NCI-H510A treated with DMSO at 0.1 percent for 48 hours (cell line): Measurements from ENCODE around the gene TEX50.
"Not testable (repeated sequence)": the region's sequence is repeated elsewhere in the genome, so short reads cannot be mapped to it uniquely, and the experiment has no call there.

Source experiments
- DNase-seq: peaks from one replicate; lab custom pipeline; 2025; lab: John Stamatoyannopoulos, UW

Gene TEX50

GRCh38 chr1:173663159-173663558 lies 28.0 kb downstream of the TEX50 start:
- no peak for DNase-seq

DNA sequence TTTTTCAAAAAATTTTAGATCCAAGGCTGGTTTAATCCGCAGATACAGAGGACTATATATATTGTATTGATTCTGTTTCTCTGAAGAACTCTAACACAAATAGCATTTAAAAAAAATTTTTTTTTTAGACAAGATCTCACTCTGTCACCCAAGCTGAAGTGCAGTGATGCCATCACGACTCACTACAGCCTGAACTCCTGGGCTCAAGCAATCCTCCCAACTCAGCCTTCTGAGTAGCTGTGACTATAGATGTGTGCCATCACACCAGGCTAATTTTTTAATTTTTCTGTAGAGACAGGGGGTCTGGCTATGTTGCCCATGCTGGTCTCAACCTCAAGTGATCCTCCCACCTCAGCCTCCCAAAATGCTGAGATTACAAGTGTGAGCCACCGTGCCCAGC lies 31.5 kb downstream of the TEX50 start:
- no peak for DNase-seq

DNA sequence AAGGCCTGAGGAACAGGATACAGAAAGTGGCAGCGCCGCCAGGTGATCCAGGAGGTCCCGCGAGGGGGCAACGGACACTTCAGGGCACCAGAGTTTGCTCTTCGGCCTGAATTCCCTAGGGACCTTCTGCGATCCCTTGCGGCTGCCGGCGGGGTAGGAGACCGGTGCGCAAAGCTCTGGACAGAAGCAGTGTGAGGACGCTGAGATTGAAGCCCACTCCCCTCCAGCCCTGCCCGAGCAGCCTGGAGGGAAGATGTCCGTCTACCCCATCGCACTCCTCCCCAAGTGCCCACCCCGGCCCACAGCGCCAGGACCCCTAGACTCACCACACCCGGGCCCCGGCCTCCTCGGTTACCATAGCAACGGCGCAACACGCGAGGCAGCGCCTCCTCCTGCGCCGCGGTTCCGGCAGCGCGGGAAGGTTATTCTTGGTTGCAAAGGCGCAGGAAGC lies 34.4 kb downstream of the TEX50 start, which contains the start of gene ANKRD45:
TSS of gene ANKRD45 (minus strand) at position 361 of the 451 bp plus-strand sequence. CDS start 10,433 bp downstream, outside the sequence.
- DNase-seq = no peak

DNA sequence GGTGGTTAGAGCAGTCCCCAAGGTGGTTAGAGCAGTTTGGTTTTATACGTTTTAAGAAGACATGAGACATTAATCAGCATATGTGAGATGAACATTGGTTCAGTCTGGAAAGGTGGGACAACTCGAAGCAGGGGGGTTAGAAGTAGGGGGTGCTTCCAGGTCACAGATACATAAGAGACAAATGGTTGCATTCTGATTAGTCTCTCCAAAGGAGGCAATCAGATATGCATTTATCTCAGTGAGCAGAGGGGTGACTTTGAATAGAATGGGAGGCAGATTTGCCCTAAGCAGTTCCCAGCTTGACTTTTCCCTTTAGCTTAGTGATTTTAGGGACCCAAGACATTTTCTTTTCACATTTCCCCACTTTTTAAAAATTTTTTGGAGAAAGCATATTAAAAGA lies 39.4 kb downstream of the TEX50 start:
- not testable (repeated sequence) for DNase-seq

- not testable (repeated sequence) for DNase-seq
Observed at GRCh38 chr1:173680152-173680551, 45.0 kb downstream of the TEX50 start.

- DNase-seq = no peak
Observed at GRCh38 chr1:173682184-173682583, 47.0 kb downstream of the TEX50 start.

DNA sequence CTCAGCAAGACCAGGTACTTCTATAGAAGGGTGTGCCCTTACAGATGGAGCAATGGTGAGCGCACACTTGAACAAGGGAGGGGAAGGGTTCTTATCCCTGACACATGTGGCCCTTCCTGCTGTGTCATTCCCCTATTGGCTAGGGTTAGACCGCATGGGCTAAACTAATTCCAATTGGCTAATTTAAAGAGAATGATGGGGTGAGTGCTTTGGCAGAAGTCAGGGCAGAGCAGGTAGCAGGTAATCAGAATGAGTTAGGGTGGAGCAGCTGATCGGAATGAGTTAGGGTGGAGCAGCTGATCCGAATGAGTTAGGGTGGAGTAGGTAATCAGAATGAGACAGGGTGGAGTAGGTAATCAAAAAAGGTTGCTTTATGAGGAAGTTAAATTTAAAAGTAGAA lies 48.7 kb downstream of the TEX50 start:
- not testable (repeated sequence) for DNase-seq

DNA sequence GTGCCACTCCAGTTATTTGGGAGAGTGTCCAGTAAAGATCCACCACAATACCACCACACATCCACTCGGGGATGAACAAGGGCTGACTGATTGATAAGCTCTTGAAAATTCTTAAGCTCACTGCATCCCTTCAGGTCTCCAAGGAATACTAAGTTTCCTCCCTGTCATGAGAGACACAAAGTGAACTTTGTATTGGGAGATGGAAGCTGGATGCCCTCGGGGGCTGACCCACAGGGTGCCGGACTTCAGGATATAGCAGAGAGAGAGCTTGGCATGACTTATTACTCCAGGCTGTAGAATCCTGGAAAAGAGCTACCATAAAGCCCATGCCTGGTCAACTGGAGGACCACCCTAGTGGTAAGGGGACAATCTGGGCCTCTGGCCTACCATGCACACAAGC lies 50.0 kb downstream of the TEX50 start:
- not testable (repeated sequence) for DNase-seq
